Smooth muscle cell (in vitro differentiated cells): ENCODE results near the gene MRAS. TPM values are rescaled to one million over a fixed set of nuclear protein-coding genes. Genes with fewer than 3 reads are reported as not detected.

ENCODE experiments used
- DNase-seq: peaks from one replicate; lab custom pipeline; 2025; ENCODE audit not compliant: unreplicated experiment; lab: John Stamatoyannopoulos, UW
- H2AFZ ChIP-seq: fragments of 200-600 bp; sonication (generic); 2 replicates; pipeline ENCODE4 v1.6.0; 2016; ENCODE audit warnings: antibody characterized with exemption, low read depth, mild to moderate bottlenecking
- H3F3A ChIP-seq: fragments of 200-600 bp; sonication (generic); 2 replicates; pipeline ENCODE4 v1.6.0; 2017; ENCODE audit warnings: antibody characterized with exemption, low read depth
- H3K27ac ChIP-seq: fragments of 200-600 bp; sonication (generic); 2 replicates; pipeline ENCODE4 v1.5.1; 2016; ENCODE audit warnings: low read depth, mild to moderate bottlenecking
- H3K27me3 ChIP-seq: fragments of 200-600 bp; sonication (generic); 2 replicates; pipeline ENCODE4 v1.6.1; 2016; ENCODE audit warnings: low read depth, mild to moderate bottlenecking
- H3K36me3 ChIP-seq: fragments of 200-600 bp; sonication (generic); 2 replicates; pipeline ENCODE4 v1.5.1; 2016; ENCODE audit warnings: low read depth
- H3K4me1 ChIP-seq: fragments of 200-600 bp; sonication (generic); 2 replicates; pipeline ENCODE4 v1.5.1; 2016; ENCODE audit warnings: low read depth
- H3K4me2 ChIP-seq: fragments of 200-600 bp; sonication (generic); 2 replicates; pipeline ENCODE4 v1.6.0; 2016; ENCODE audit warnings: mild to moderate bottlenecking
- H3K4me3 ChIP-seq: fragments of 200-600 bp; sonication (generic); 2 replicates; pipeline ENCODE4 v1.5.1; 2016; ENCODE audit warnings: mild to moderate bottlenecking
- H3K79me2 ChIP-seq: fragments of 200-600 bp; sonication (generic); 2 replicates; pipeline ENCODE4 v1.6.0; 2016; ENCODE audit warnings: low read depth, mild to moderate bottlenecking
- H3K9ac ChIP-seq: fragments of 200-600 bp; sonication (generic); 2 replicates; pipeline ENCODE4 v1.6.0; 2016; ENCODE audit warnings: low read depth
- H3K9me3 ChIP-seq: fragments of 200-600 bp; sonication (generic); replicated peaks from 2 replicates; pipeline ENCODE4 v1.5.1; 2016; ENCODE audit warnings: low read depth
- H4K20me1 ChIP-seq: fragments of 200-600 bp; sonication (generic); 2 replicates; pipeline ENCODE4 v1.6.0; 2016; ENCODE audit warnings: low read depth
- WGBS: methylation state at CpG from one replicate; pipeline ENCODE4 v1.1.7; 2016; ENCODE audit warnings: low lambda C conversion rate; 5-methylcytosine and 5-hydroxymethylcytosine counted together
- polyA plus RNA-seq: library from polyadenylated mRNA; unstranded; fragments of >200 nt; fragmentation: Nextera tagmentation; extraction: Ambion mirVana; gene quantifications from 2 replicates; pipeline ENCODE4 v1.2.1, GENCODE V29; 2016
- total RNA-seq: library from RNA; depleted of rRNA; stranded (reverse); fragments of >200 nt; gene quantifications from 2 replicates; pipeline ENCODE4 v1.2.3, GENCODE V29; 2014
- TF ChIP-seq, protein P1 (sequence below): fragments of 200-600 bp; sonication (generic); IDR thresholded peaks from 2 replicates; pipeline ENCODE4 v1.5.1; 2017; ENCODE audit warnings: borderline replicate concordance, mild to moderate bottlenecking, antibody characterized with exemption; ENCODE audit not compliant: insufficient read depth, poor library complexity, severe bottlenecking

The MRAS gene
- total and polyA plus RNA-seq, 2 experiments from 2014 or later: 43.0 to 60.5 TPM

DNA sequence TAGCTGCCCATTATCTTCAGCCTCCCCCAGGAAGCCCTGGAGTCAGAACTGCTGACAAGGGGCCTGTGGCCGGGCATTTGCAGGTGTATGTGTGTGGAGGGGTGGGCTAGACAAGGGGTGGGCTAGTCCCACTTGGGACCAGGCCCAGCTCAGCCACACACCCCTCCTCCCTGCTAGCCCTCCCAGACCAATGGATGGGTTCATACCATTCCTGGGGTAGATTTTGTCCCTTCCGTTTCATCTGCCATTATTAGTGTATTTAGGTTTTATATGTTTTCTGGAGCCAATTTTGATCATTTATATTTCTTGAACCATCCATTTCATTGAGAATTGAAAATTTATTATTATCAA, 42.2 kb downstream of the MRAS start:
- H3K4me3 ChIP-seq: no peak overlapping the region
- H3K27me3 ChIP-seq: no peaks in the 10 kb centered on the region
- 45% methylated on average over 2 of the region's 2 CpGs for WGBS
- H3K9me3 ChIP-seq: no peaks in the 10 kb centered on the region
- no peaks in the 10 kb centered on the region for H3F3A ChIP-seq
- H3K4me1 ChIP-seq: peaks cover 13% of the 10 kb centered on the region
- peak overlapping the region; percentile 63 for H3K4me2 ChIP-seq
- H4K20me1 ChIP-seq: no peaks in the 10 kb centered on the region
- DNase-seq: no peak
- H3K27ac ChIP-seq: peak overlapping the region; percentile 85
- peaks cover 19% of the 10 kb centered on the region for H3K79me2 ChIP-seq
- H3K9ac ChIP-seq: peak overlapping the region; percentile 30
- TF ChIP-seq, protein P1, sequence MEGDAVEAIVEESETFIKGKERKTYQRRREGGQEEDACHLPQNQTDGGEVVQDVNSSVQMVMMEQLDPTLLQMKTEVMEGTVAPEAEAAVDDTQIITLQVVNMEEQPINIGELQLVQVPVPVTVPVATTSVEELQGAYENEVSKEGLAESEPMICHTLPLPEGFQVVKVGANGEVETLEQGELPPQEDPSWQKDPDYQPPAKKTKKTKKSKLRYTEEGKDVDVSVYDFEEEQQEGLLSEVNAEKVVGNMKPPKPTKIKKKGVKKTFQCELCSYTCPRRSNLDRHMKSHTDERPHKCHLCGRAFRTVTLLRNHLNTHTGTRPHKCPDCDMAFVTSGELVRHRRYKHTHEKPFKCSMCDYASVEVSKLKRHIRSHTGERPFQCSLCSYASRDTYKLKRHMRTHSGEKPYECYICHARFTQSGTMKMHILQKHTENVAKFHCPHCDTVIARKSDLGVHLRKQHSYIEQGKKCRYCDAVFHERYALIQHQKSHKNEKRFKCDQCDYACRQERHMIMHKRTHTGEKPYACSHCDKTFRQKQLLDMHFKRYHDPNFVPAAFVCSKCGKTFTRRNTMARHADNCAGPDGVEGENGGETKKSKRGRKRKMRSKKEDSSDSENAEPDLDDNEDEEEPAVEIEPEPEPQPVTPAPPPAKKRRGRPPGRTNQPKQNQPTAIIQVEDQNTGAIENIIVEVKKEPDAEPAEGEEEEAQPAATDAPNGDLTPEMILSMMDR: no peak
- no peak overlapping the region for H2AFZ ChIP-seq
- H3K36me3 ChIP-seq: no peaks in the 10 kb centered on the region

DNA sequence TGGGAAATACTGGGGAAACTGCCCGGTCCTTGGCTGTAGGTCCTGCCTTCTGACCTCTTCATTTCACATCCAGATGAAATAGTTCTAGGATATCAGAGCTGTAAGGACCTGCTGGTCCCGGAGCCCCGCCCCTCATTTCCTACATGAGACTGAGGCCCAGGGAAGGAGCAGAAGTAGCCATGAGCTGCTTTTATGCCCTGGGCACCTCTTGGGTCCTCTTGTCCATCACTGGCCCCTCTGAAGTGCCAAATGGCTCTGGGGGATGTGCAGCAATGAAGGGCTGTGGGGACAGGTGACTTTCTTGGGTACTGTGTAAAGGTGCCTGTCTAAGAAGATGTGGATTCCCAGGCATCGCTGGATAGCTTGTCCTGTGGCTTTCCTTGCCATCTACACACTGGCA, 45.8 kb downstream of the MRAS start:
- peaks cover 11% of the 10 kb centered on the region for H3K79me2 ChIP-seq
- no peaks in the 10 kb centered on the region for H3F3A ChIP-seq
- no peak overlapping the region for H3K4me3 ChIP-seq
- no peak overlapping the region for H3K27ac ChIP-seq
- no peaks in the 10 kb centered on the region for H3K9me3 ChIP-seq
- H3K27me3 ChIP-seq: no peaks in the 10 kb centered on the region
- H3K36me3 ChIP-seq: no peaks in the 10 kb centered on the region
- H2AFZ ChIP-seq: no peak overlapping the region
- H3K9ac ChIP-seq: no peak overlapping the region
- WGBS: 95% methylated on average over 4 of the region's 4 CpGs
- no peak overlapping the region for H3K4me2 ChIP-seq
- H3K4me1 ChIP-seq: peaks cover 13% of the 10 kb centered on the region
- DNase-seq: no peak
- TF ChIP-seq, protein P1: no peak
- H4K20me1 ChIP-seq: no peaks in the 10 kb centered on the region

DNA sequence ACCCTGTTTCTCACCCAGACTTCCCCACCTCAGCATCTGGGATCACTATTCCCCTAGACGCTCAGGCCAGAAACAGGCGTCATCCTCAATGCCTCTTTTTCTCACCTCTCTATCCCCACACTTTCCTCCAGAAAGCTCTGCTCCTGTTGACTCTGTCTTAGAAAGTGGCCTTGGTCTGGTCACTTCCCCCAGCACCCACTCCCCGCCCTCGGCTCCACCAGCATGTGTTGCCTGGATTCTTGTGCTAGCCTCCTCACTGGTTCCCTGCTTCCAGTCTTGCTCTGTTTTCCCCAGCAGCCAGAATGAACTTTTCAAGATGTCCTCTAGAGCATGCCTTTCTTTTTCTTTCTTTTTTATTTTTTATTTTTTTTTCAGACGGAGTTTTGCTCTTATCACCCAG, 46.3 kb downstream of the MRAS start:
- no peaks in the 10 kb centered on the region for H3K9me3 ChIP-seq
- no peaks in the 10 kb centered on the region for H3K36me3 ChIP-seq
- H3K27me3 ChIP-seq: no peaks in the 10 kb centered on the region
- H3K4me2 ChIP-seq: no peak overlapping the region
- WGBS: 94% methylated on average over 5 of the region's 5 CpGs
- no peak overlapping the region for H3K4me3 ChIP-seq
- H3K4me1 ChIP-seq: peaks cover 7% of the 10 kb centered on the region
- H3K27ac ChIP-seq: no peak overlapping the region
- no peaks in the 10 kb centered on the region for H3F3A ChIP-seq
- H4K20me1 ChIP-seq: no peaks in the 10 kb centered on the region
- no peak overlapping the region for H2AFZ ChIP-seq
- no peak for DNase-seq
- no peak overlapping the region for H3K9ac ChIP-seq
- peaks cover 11% of the 10 kb centered on the region for H3K79me2 ChIP-seq
- TF ChIP-seq, protein P1: no peak

DNA sequence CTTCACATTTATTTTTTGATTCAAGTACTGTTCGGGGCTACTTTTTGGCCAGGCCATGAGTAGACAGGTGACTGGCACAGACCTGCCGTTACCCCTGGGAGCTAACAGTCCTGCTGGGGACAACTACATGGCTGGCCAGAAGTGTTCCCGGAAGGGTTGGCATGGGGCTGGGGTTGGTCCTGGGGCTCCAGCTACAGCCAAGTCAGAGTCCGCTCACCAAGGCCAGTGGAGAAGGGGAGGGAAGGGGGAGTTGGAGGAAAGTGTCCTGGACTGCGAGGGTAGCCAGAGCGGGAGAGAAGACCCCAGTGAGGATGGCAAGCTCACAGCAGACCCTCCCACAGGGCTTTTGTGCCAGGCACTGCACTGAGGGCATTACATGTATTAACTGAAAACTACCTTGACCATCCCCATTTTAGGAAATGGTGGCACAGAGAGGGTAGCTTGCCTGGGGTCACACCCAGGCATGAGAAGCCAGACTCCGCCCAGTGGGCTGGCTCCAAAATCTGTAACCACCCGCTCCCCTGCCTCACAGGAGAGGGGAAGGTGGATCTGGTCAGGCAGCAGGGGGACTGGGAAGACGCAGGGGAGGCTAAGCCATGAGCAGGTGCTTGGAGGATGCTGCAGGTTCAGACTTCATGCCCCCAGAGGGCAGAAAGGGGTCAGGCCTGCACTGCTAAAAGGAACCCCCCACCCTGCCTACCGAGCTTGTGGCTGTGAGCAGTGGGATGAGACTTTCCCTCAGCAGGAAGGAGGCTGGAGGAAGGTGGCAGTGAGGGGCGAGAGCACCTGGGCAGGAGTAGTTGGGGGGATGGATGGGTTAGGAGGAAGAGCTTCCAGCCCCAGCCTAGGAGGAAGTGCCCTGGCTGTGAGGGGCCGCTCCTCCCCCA, 47.7 kb downstream of the MRAS start:
- no peak overlapping the region for H3K4me3 ChIP-seq
- no peaks in the 10 kb centered on the region for H3K36me3 ChIP-seq
- no peak overlapping the region for H3K27ac ChIP-seq
- no peak overlapping the region for H3K9ac ChIP-seq
- no peaks in the 10 kb centered on the region for H4K20me1 ChIP-seq
- H3K4me1 ChIP-seq: no peaks in the 10 kb centered on the region
- H3K27me3 ChIP-seq: no peaks in the 10 kb centered on the region
- H2AFZ ChIP-seq: no peak overlapping the region
- no peaks in the 10 kb centered on the region for H3F3A ChIP-seq
- no peak for DNase-seq
- 99% methylated on average over 12 of the region's 12 CpGs for WGBS
- peaks cover 8% of the 10 kb centered on the region for H3K79me2 ChIP-seq
- TF ChIP-seq, protein P1: no peak
- H3K4me2 ChIP-seq: no peak overlapping the region
- no peaks in the 10 kb centered on the region for H3K9me3 ChIP-seq
